HepG2 (cell line): ENCODE measurements around the gene FEM1C. TPM values are rescaled to one million over a fixed set of nuclear protein-coding genes. Genes with fewer than 3 reads are reported as not detected.

Source experiments
- ATAC-seq: fragments of 200-7000 bp; cut with Tn5 transposase; 3 replicates; pipeline ENCODE4 v1.9.1; 2020; ENCODE audit warnings: mild to moderate bottlenecking, moderate library complexity
- BruUV-seq: library from RNA; stranded (reverse); fragments of 400-500 nt; replicated peaks from 2 replicates; lab custom pipeline; 2021; lab: Mats Ljungman, UMichigan
- CTCF ChIA-PET: fragments of 300-600 bp; formaldehyde crosslinking; extraction: SDS; loops from one replicate; lab custom pipeline; 2021; ENCODE audit warnings: low total read pairs, inconsistent platforms, low intra/inter-chr PET ratio; lab: Yijun Ruan, JAX
- POLR2A ChIA-PET: fragments of 350-600 bp; sonication (Branson Sonifier 250); formaldehyde crosslinking; loops from one replicate; lab custom pipeline; 2020; ENCODE audit warnings: antibody characterized with exemption, inconsistent platforms; lab: Yijun Ruan, JAX
- DNase-seq: peaks from one replicate; pipeline ENCODE4 v3.0.0-alpha.2; 2015; ENCODE audit warnings: low spot score
- FAIRE-seq: peaks from 3 replicates; lab custom pipeline; 2011; peaks lifted over from hg19 to GRCh38; lab: Jason Lieb, UNC
- H2AFZ ChIP-seq: one replicate; pipeline ENCODE4 v1.6.1; 2011; ENCODE audit warnings: low read length, inconsistent platforms
- H3K27ac ChIP-seq: fragments of 300-600 bp; 3 replicates; pipeline ENCODE4 v1.8.0; 2011; ENCODE audit warnings: mixed run types, mild to moderate bottlenecking, mixed read lengths, low read length, inconsistent platforms; ENCODE audit not compliant: insufficient read depth; ENCODE audit errors: extremely low read length
- H3K27me3 ChIP-seq, 2 experiments: fragments of 200-600 bp in 1 of 2; 2 replicates in 1 of 2; 3 replicates in 1 of 2; pipeline versions ENCODE4 v1.6.0 to v1.8.0; 2011; ENCODE audit warnings: low read length in 2 of 2, mild to moderate bottlenecking in 2 of 2, moderate library complexity in 2 of 2, inconsistent platforms in 1 of 2; ENCODE audit not compliant: insufficient read depth in 2 of 2, control insufficient read depth in 1 of 2
- H3K36me3 ChIP-seq, 2 experiments: fragments of 200-600 bp in 1 of 2; replicated peaks in 1 of 2; 2 replicates in 1 of 2; 3 replicates in 1 of 2; pipeline versions ENCODE4 v1.5.1 to v1.8.0; 2011; ENCODE audit warnings: low read length in 2 of 2, inconsistent platforms in 1 of 2; ENCODE audit not compliant: insufficient read depth in 2 of 2, control insufficient read depth in 1 of 2
- H3K4me1 ChIP-seq: 2 replicates; pipeline ENCODE4 v1.5.1; 2012; ENCODE audit warnings: low read length, inconsistent platforms; ENCODE audit not compliant: insufficient read depth
- H3K4me2 ChIP-seq: 2 replicates; pipeline ENCODE4 v1.6.0; 2011; ENCODE audit warnings: low read depth, low read length, inconsistent platforms
- H3K4me3 ChIP-seq, 3 experiments: fragments of 200-600 bp in 1 of 3; sonication (generic), shearing (Covaris generic) in 1 of 3; replicated peaks in 1 of 3; 2 replicates each; pipeline ENCODE4 v1.5.1; 2011 to 2016; ENCODE audit warnings: low read length in 3 of 3, inconsistent platforms in 2 of 3, low read depth in 2 of 3, mild to moderate bottlenecking in 2 of 3, control low read depth in 1 of 3, mixed read lengths in 1 of 3; ENCODE audit not compliant: insufficient read depth in 1 of 3
- H3K79me2 ChIP-seq: one replicate; pipeline ENCODE4 v1.6.1; 2011; ENCODE audit warnings: low read length, inconsistent platforms; ENCODE audit not compliant: insufficient read depth
- H3K9ac ChIP-seq: 2 replicates; pipeline ENCODE4 v1.6.0; 2011; ENCODE audit warnings: mild to moderate bottlenecking, low read depth, low read length, inconsistent platforms; ENCODE audit not compliant: insufficient read depth
- H3K9me3 ChIP-seq: 2 replicates; pipeline ENCODE4 v1.5.1; 2012; ENCODE audit warnings: mild to moderate bottlenecking, low read length
- H4K20me1 ChIP-seq: 2 replicates; pipeline ENCODE4 v1.6.0; 2011; ENCODE audit warnings: inconsistent platforms, mild to moderate bottlenecking, low read length, moderate library complexity; ENCODE audit not compliant: insufficient read depth
- CHD2 ChIP-seq: IDR thresholded peaks from 2 replicates; pipeline ENCODE4 v1.6.1; 2011; ENCODE audit warnings: low read depth, low read length, improper control_type of control experiment
- NR2C2 ChIP-seq: sonication (generic); formaldehyde crosslinking; IDR thresholded peaks from 2 replicates; pipeline ENCODE4 v1.4.0; 2020; ENCODE audit warnings: missing genetic modification reagents, mild to moderate bottlenecking, moderate library complexity, borderline replicate concordance
- RARA ChIP-seq: IDR thresholded peaks from 2 replicates; pipeline ENCODE4 v1.6.1; 2016; ENCODE audit warnings: missing genetic modification reagents, missing compliant biosample characterization
- ZBTB42 ChIP-seq: sonication (generic); formaldehyde crosslinking; IDR thresholded peaks from 2 replicates; pipeline ENCODE4 v1.5.0; 2020; ENCODE audit warnings: mild to moderate bottlenecking, missing genetic modification reagents
- ZBTB8A ChIP-seq: sonication (generic); formaldehyde crosslinking; IDR thresholded peaks from 2 replicates; pipeline ENCODE4 v1.4.0; 2020; ENCODE audit warnings: mild to moderate bottlenecking, low read depth, missing genetic modification reagents, borderline replicate concordance
- ZNF10 ChIP-seq: sonication (generic); formaldehyde crosslinking; IDR thresholded peaks from 2 replicates; pipeline ENCODE4 v1.4.0; 2020; ENCODE audit warnings: mild to moderate bottlenecking, low read depth, missing genetic modification reagents, borderline replicate concordance
- ZNF234 ChIP-seq: sonication (generic); formaldehyde crosslinking; conservative IDR thresholded peaks from 2 replicates; pipeline ENCODE4 v1.5.1; 2020; ENCODE audit warnings: mild to moderate bottlenecking, missing genetic modification reagents
- ZNF337 ChIP-seq: sonication (generic); formaldehyde crosslinking; IDR thresholded peaks from 2 replicates; pipeline ENCODE4 v1.5.1; 2020; ENCODE audit warnings: missing genetic modification reagents, low read depth, mild to moderate bottlenecking, borderline replicate concordance
- ZNF343 ChIP-seq: sonication (generic); formaldehyde crosslinking; IDR thresholded peaks from 2 replicates; pipeline ENCODE4 v1.4.0; 2020; ENCODE audit warnings: mild to moderate bottlenecking, missing genetic modification reagents
- ZNF460 ChIP-seq: sonication (generic); formaldehyde crosslinking; IDR thresholded peaks from 2 replicates; pipeline ENCODE4 v1.5.1; 2020; ENCODE audit warnings: missing genetic modification reagents, mild to moderate bottlenecking, borderline replicate concordance
- ZNF574 ChIP-seq: sonication (generic); formaldehyde crosslinking; IDR thresholded peaks from 2 replicates; pipeline ENCODE4 v1.4.0; 2020; ENCODE audit warnings: missing genetic modification reagents
- ZNF619 ChIP-seq: sonication (generic); formaldehyde crosslinking; IDR thresholded peaks from 2 replicates; pipeline ENCODE4 v1.4.0; 2020; ENCODE audit warnings: mild to moderate bottlenecking, missing genetic modification reagents
- ZNF768 ChIP-seq: sonication (generic); formaldehyde crosslinking; IDR thresholded peaks from 2 replicates; pipeline ENCODE4 v1.4.0; 2020; ENCODE audit warnings: missing genetic modification reagents
- ZNF772 ChIP-seq: sonication (generic); formaldehyde crosslinking; IDR thresholded peaks from 2 replicates; pipeline ENCODE4 v1.5.0; 2020; ENCODE audit warnings: mild to moderate bottlenecking, missing genetic modification reagents
- WGBS: methylation state at CpG from one replicate; pipeline ENCODE4 v1.1.6; 2017; ENCODE audit warnings: low lambda C conversion rate; 5-methylcytosine and 5-hydroxymethylcytosine counted together
- in situ Hi-C: cut with HindIII; loops from 2 replicates; pipeline ENCODE4 v1.10.0; 2017; ENCODE audit warnings: low pct_unique_long_range_greater_than_20kb; ENCODE audit not compliant: extremely low pct_ligation_motif_present
- intact Hi-C: fragments of 100-400 bp; cut with micrococcal nuclease; formaldehyde crosslinking; loops from one replicate; pipeline ENCODE4 v1.10.0; 2022; ENCODE audit not compliant: unreplicated experiment
- polyA plus RNA-seq, 8 experiments: library from polyadenylated mRNA; depleted of rRNA in 3 of 8; stranded (reverse) in 7 of 8; unstranded in 1 of 8; fragments of >200 nt; fragmentation: Illumina TruSeq in 4 of 8; extraction: Trizol in 4 of 8; gene quantifications; 2 replicates each; pipeline versions ENCODE4 v1.2.1 to v1.2.3, GENCODE V29; 2011 to 2016; ENCODE audit warnings: low read depth in 4 of 8, missing spikeins in 1 of 8, mixed read lengths in 1 of 8; ENCODE audit not compliant: insufficient read depth in 1 of 8
- total RNA-seq, 5 experiments: library from RNA; depleted of rRNA; stranded (reverse); fragments of >200 nt; fragmentation: Illumina TruSeq; extraction: Trizol; gene quantifications; 2 replicates each; pipeline ENCODE4 v1.2.3, GENCODE V29; 2016; ENCODE audit warnings: low read depth in 1 of 5
- TF ChIP-seq, protein P1 (sequence below): sonication (generic); formaldehyde crosslinking; IDR thresholded peaks from 2 replicates; pipeline ENCODE4 v1.5.0; 2020; ENCODE audit warnings: mild to moderate bottlenecking, missing genetic modification reagents, moderate library complexity

FEM1C gene
- total and polyA plus RNA-seq, 2 of the 13 experiments (the other 11 are each of a cell fraction or from before 2014, with no cell fraction given): 5.5 to 8.3 TPM

GRCh38 chr5:115514220-115514619 lies 30.4 kb downstream of the FEM1C start:
- Histone ChIP-seq H3K27me3 (no peaks in the 10 kb centered on the region), H3K9me3 (no peaks in the 10 kb centered on the region), H4K20me1 (no peaks in the 10 kb centered on the region), H3K79me2 (no peaks in the 10 kb centered on the region), H3K4me1 (no peaks in the 10 kb centered on the region), H3K27ac (no peak overlapping the region), H3K9ac (no peak overlapping the region), H2AFZ (no peak overlapping the region), H3K36me3 (no peaks in the 10 kb centered on the region), H3K4me3 (no peak overlapping the region), H3K4me2 (no peak overlapping the region)
- ChIA-PET CTCF (no interaction called here), POLR2A (interaction anchor here (1.7 kb wide), 1 partner anchor 30 kb away, joined by 4 read pairs; the partner anchor contains the start of gene FEM1C)
- TF ChIP-seq NR2C2 (CRISPR knock-in tag) (no peak), ZNF343 (CRISPR knock-in tag) (no peak), ZNF768 (CRISPR knock-in tag) (no peak), ZNF772 (CRISPR knock-in tag) (no peak), ZNF337 (CRISPR knock-in tag) (no peak), CHD2 (no peak), ZBTB42 (CRISPR knock-in tag) (no peak), ZNF619 (no peak), ZNF460 (CRISPR knock-in tag) (no peak), ZNF10 (CRISPR knock-in tag) (no peak), RARA (no peak), ZNF234 (CRISPR knock-in tag) (no peak), ZNF574 (CRISPR knock-in tag) (no peak), ZBTB8A (no peak)
- TF ChIP-seq, protein P1, sequence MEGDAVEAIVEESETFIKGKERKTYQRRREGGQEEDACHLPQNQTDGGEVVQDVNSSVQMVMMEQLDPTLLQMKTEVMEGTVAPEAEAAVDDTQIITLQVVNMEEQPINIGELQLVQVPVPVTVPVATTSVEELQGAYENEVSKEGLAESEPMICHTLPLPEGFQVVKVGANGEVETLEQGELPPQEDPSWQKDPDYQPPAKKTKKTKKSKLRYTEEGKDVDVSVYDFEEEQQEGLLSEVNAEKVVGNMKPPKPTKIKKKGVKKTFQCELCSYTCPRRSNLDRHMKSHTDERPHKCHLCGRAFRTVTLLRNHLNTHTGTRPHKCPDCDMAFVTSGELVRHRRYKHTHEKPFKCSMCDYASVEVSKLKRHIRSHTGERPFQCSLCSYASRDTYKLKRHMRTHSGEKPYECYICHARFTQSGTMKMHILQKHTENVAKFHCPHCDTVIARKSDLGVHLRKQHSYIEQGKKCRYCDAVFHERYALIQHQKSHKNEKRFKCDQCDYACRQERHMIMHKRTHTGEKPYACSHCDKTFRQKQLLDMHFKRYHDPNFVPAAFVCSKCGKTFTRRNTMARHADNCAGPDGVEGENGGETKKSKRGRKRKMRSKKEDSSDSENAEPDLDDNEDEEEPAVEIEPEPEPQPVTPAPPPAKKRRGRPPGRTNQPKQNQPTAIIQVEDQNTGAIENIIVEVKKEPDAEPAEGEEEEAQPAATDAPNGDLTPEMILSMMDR (CRISPR knock-in tag): no peak
- in situ Hi-C loops (no loop called here), intact Hi-C loops (no loop called here)
- DNase-seq: no peak
- no TSS peak for BruUV-seq
- 72% methylated on average over 5 of the region's 5 CpGs for WGBS
- ATAC-seq: no peak
- FAIRE-seq: no peak
